ENCODE results near the gene PRKG1. TPM values are rescaled to one million over a fixed set of nuclear protein-coding genes. Genes with fewer than 3 reads are reported as not detected.

PRKG1 gene
- total RNA-seq, 1 experiment from 2014 or later: not detected

GRCh38 chr10:51357170-51357569 is 282.9 kb downstream of the PRKG1 start:
- Histone ChIP-seq H3K4me3 (no peak overlapping the region), H3K27me3 (replicated peaks) (no peaks in the 10 kb centered on the region), H3K9me3 (replicated peaks) (no peaks in the 10 kb centered on the region), H3K27ac (no peak overlapping the region), H3K36me3 (no peaks in the 10 kb centered on the region), H3K4me1 (replicated peaks) (no peaks in the 10 kb centered on the region)
- DNase-seq (ENCODE audit: low read depth in 1 of 2, low spot score in 2 of 2): no peak

GRCh38 chr10:51358227-51358626 is 283.9 kb downstream of the PRKG1 start:
- Histone ChIP-seq H3K9me3 (replicated peaks) (no peaks in the 10 kb centered on the region), H3K27me3 (replicated peaks) (no peaks in the 10 kb centered on the region), H3K4me3 (no peak overlapping the region), H3K4me1 (replicated peaks) (no peaks in the 10 kb centered on the region), H3K36me3 (no peaks in the 10 kb centered on the region), H3K27ac (no peak overlapping the region)
- no peak for DNase-seq (ENCODE audit: low read depth in 1 of 2, low spot score in 2 of 2)

GRCh38 chr10:51363415-51363814 is 289.1 kb downstream of the PRKG1 start:
- Histone ChIP-seq H3K4me1 (replicated peaks) (no peaks in the 10 kb centered on the region), H3K9me3 (replicated peaks) (no peaks in the 10 kb centered on the region), H3K27ac (no peak overlapping the region), H3K36me3 (no peaks in the 10 kb centered on the region), H3K4me3 (no peak overlapping the region), H3K27me3 (replicated peaks) (no peaks in the 10 kb centered on the region)
- no peak for DNase-seq (ENCODE audit: low read depth in 1 of 2, low spot score in 2 of 2)

GRCh38 chr10:51364674-51365073 is 290.4 kb downstream of the PRKG1 start:
- H3K36me3 ChIP-seq: no peaks in the 10 kb centered on the region
- H3K9me3 ChIP-seq (replicated peaks): no peaks in the 10 kb centered on the region
- DNase-seq (ENCODE audit: low read depth in 1 of 2, low spot score in 2 of 2): no peak
- H3K4me3 ChIP-seq: no peak overlapping the region
- no peaks in the 10 kb centered on the region for H3K27me3 ChIP-seq (replicated peaks)
- H3K4me1 ChIP-seq (replicated peaks): no peaks in the 10 kb centered on the region
- no peak overlapping the region for H3K27ac ChIP-seq

GRCh38 chr10:51366044-51366443 is 291.8 kb downstream of the PRKG1 start:
- H3K4me1 ChIP-seq (replicated peaks): no peaks in the 10 kb centered on the region
- H3K4me3 ChIP-seq: no peak overlapping the region
- DNase-seq (ENCODE audit: low read depth in 1 of 2, low spot score in 2 of 2): no peak
- no peaks in the 10 kb centered on the region for H3K9me3 ChIP-seq (replicated peaks)
- no peaks in the 10 kb centered on the region for H3K36me3 ChIP-seq
- H3K27me3 ChIP-seq (replicated peaks): no peaks in the 10 kb centered on the region
- no peak overlapping the region for H3K27ac ChIP-seq

GRCh38 chr10:51367127-51367526 is 292.8 kb downstream of the PRKG1 start:
- no peak overlapping the region for H3K4me3 ChIP-seq
- no peak overlapping the region for H3K27ac ChIP-seq
- H3K27me3 ChIP-seq (replicated peaks): no peaks in the 10 kb centered on the region
- H3K36me3 ChIP-seq: no peaks in the 10 kb centered on the region
- no peaks in the 10 kb centered on the region for H3K4me1 ChIP-seq (replicated peaks)
- H3K9me3 ChIP-seq (replicated peaks): no peaks in the 10 kb centered on the region
- no peak for DNase-seq (ENCODE audit: low read depth in 1 of 2, low spot score in 2 of 2)

- Histone ChIP-seq H3K4me1 (replicated peaks) (no peaks in the 10 kb centered on the region), H3K27ac (no peak overlapping the region), H3K36me3 (no peaks in the 10 kb centered on the region), H3K4me3 (no peak overlapping the region), H3K9me3 (replicated peaks) (no peaks in the 10 kb centered on the region), H3K27me3 (replicated peaks) (no peaks in the 10 kb centered on the region)
- DNase-seq (ENCODE audit: low read depth in 1 of 2, low spot score in 2 of 2): no peak
Observed at GRCh38 chr10:51367694-51368093, 293.4 kb downstream of the PRKG1 start.

- Histone ChIP-seq H3K27me3 (replicated peaks) (no peaks in the 10 kb centered on the region), H3K4me1 (replicated peaks) (no peaks in the 10 kb centered on the region), H3K4me3 (no peak overlapping the region), H3K36me3 (no peaks in the 10 kb centered on the region), H3K27ac (no peak overlapping the region), H3K9me3 (replicated peaks) (no peaks in the 10 kb centered on the region)
- DNase-seq (ENCODE audit: low read depth in 1 of 2, low spot score in 2 of 2): no peak
Observed at GRCh38 chr10:51368943-51369342, 294.7 kb downstream of the PRKG1 start.

GRCh38 chr10:51369903-51370302 is 295.6 kb downstream of the PRKG1 start:
- H3K9me3 ChIP-seq (replicated peaks): no peaks in the 10 kb centered on the region
- no peak overlapping the region for H3K27ac ChIP-seq
- H3K27me3 ChIP-seq (replicated peaks): no peaks in the 10 kb centered on the region
- H3K4me3 ChIP-seq: no peak overlapping the region
- no peak for DNase-seq (ENCODE audit: low read depth in 1 of 2, low spot score in 2 of 2)
- no peaks in the 10 kb centered on the region for H3K4me1 ChIP-seq (replicated peaks)
- H3K36me3 ChIP-seq: no peaks in the 10 kb centered on the region

- Histone ChIP-seq H3K27ac (no peak overlapping the region), H3K9me3 (replicated peaks) (no peaks in the 10 kb centered on the region), H3K36me3 (no peaks in the 10 kb centered on the region), H3K4me1 (replicated peaks) (no peaks in the 10 kb centered on the region), H3K27me3 (replicated peaks) (no peaks in the 10 kb centered on the region), H3K4me3 (no peak overlapping the region)
- no peak for DNase-seq (ENCODE audit: low read depth in 1 of 2, low spot score in 2 of 2)
Observed at GRCh38 chr10:51371743-51372142, 297.5 kb downstream of the PRKG1 start.

- no peaks in the 10 kb centered on the region for H3K27me3 ChIP-seq (replicated peaks)
- no peaks in the 10 kb centered on the region for H3K4me1 ChIP-seq (replicated peaks)
- H3K27ac ChIP-seq: no peak overlapping the region
- no peaks in the 10 kb centered on the region for H3K9me3 ChIP-seq (replicated peaks)
- H3K4me3 ChIP-seq: no peak overlapping the region
- DNase-seq (ENCODE audit: low read depth in 1 of 2, low spot score in 2 of 2): no peak
- no peaks in the 10 kb centered on the region for H3K36me3 ChIP-seq
Observed at GRCh38 chr10:51375790-51376189, 301.5 kb downstream of the PRKG1 start.

GRCh38 chr10:51377070-51377931 is 303.0 kb downstream of the PRKG1 start:
- Histone ChIP-seq H3K27ac (no peak overlapping the region), H3K27me3 (replicated peaks) (no peaks in the 10 kb centered on the region), H3K4me3 (no peak overlapping the region), H3K9me3 (replicated peaks) (no peaks in the 10 kb centered on the region), H3K4me1 (replicated peaks) (no peaks in the 10 kb centered on the region), H3K36me3 (no peaks in the 10 kb centered on the region)
- no peak for DNase-seq (ENCODE audit: low read depth in 1 of 2, low spot score in 2 of 2)

- Histone ChIP-seq H3K27me3 (replicated peaks) (no peaks in the 10 kb centered on the region), H3K4me3 (no peak overlapping the region), H3K36me3 (no peaks in the 10 kb centered on the region), H3K4me1 (replicated peaks) (no peaks in the 10 kb centered on the region), H3K27ac (no peak overlapping the region), H3K9me3 (replicated peaks) (no peaks in the 10 kb centered on the region)
- DNase-seq (ENCODE audit: low read depth in 1 of 2, low spot score in 2 of 2): no peak
Observed at GRCh38 chr10:51377932-51378599, 303.8 kb downstream of the PRKG1 start.

- Histone ChIP-seq H3K4me1 (replicated peaks) (no peaks in the 10 kb centered on the region), H3K27me3 (replicated peaks) (no peaks in the 10 kb centered on the region), H3K9me3 (replicated peaks) (no peaks in the 10 kb centered on the region), H3K4me3 (no peak overlapping the region), H3K27ac (no peak overlapping the region), H3K36me3 (no peaks in the 10 kb centered on the region)
- DNase-seq (ENCODE audit: low read depth in 1 of 2, low spot score in 2 of 2): no peak
Observed at GRCh38 chr10:51382181-51382580, 307.9 kb downstream of the PRKG1 start.
